Stimulated activated CD8-positive, alpha-beta memory T cell treated with anti-CD3 and anti-CD28 coated beads, Interleukin-12 subunit alpha, Interleukin-12 subunit beta, amount 100 ng/mL, for 1 hour (primary cell): ENCODE measurements around the gene MEAF6.

Experiments
- DNase-seq: peaks from one replicate; pipeline ENCODE4 v3.0.0-alpha.2; 2020; ENCODE audit warnings: low read depth

MEAF6 gene

GRCh38 chr1:37473431-37474045 lies 41.0 kb downstream of the MEAF6 start:
- DNase-seq = no peak

GRCh38 chr1:37472994-37473393 lies 41.6 kb downstream of the MEAF6 start:
- DNase-seq = no peak

DNA sequence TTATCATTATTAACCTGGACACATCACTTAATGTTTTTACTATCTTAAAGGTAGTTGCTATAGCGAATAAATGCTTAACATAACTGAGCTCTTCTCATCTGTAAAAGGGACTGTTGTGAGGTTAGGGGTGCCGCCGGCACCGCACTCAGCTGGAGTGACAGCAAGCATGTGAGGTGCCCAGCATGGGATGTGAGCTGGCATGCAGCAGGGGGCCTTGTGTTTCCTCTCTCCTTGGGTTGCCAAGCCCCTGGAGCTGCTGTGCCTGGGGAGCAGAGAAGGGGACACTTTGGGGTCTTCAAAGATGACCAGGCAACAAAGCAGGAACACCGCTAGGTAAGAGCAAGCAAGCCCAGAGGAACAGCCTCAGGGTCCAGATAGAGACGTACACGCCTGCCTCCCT lies 42.3 kb downstream of the MEAF6 start:
- DNase-seq = no peak

- no peak for DNase-seq
Observed at GRCh38 chr1:37471345-37472231, 43.0 kb downstream of the MEAF6 start.

GRCh38 chr1:37469386-37469785 lies 45.2 kb downstream of the MEAF6 start:
- no peak for DNase-seq

DNA sequence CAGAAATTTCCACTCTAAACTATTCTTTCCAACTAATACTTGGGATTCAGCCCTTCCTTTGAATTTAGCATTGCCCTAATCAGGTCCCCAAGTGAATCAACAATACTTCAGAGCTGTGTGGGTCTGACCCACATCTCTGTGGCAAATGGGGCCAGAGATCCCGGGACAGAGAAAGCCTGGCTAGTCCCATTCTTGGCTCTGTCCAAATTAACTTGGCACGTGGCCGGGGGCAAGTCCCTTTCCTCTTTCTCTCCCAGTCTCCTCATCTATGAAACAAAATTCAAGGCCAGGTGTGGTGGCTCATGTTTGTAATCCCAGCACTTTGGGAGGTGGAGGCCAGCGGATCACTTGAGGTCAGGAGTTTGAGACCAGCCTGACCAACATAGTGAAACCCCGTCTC lies 46.5 kb downstream of the MEAF6 start:
- no peak for DNase-seq

GRCh38 chr1:37465593-37466517 lies 48.7 kb downstream of the MEAF6 start:
- no peak for DNase-seq

- DNase-seq = no peak
Observed at GRCh38 chr1:37464443-37464842, 50.1 kb downstream of the MEAF6 start.

DNA sequence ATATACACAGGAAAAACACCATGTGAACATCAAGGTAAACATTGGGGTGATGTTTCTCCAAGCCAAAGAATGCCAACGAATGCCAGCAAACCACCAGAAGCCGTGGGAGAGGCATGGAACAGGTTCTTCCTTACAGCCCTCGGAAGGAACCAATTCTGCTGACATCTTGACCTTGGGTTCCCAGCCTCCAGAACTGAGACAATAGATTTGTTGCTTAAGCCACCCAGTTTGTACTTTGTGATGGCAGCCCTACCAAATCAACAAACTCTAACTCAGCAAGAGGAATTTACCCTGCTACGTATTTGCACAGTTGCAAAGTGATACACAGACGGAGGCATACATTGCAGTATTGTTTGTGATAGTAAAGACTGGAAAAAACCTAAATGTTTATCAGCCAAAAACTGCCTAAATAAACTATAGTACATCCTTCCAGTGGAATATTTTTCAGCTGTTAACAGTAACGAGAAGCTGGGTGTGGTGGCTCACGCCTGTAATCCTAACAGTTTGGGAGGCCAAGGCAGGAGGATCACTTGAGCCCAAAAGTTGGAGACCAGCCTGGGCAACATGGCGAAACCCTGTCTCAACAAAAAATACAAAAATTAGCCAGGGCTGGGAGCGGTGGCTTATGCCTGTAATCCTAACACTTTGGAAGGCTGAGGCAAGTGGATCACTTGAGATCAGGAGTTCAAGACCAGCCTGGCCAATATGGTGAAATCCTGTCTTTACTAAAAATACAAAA lies 52.7 kb downstream of the MEAF6 start:
- no peak for DNase-seq

DNA sequence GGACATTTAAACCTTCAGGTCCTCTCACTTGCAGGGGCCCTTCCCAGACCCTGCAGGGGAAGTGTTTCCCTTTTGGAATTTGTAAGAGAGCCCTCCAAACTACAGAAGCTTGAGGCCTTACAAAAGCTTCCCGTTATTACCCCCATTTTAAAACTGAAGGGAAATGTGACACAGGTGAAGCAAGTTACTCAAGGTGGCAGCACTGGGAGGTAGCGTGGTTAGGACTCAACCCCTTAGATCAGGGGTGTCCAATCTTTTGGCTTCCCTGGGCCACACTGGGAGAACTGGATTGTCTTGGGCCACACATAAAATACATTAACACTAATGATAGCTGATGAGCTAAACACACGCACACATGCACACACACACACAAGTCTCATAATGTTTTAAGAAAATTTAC lies 56.0 kb downstream of the MEAF6 start:
- DNase-seq = no peak

DNA sequence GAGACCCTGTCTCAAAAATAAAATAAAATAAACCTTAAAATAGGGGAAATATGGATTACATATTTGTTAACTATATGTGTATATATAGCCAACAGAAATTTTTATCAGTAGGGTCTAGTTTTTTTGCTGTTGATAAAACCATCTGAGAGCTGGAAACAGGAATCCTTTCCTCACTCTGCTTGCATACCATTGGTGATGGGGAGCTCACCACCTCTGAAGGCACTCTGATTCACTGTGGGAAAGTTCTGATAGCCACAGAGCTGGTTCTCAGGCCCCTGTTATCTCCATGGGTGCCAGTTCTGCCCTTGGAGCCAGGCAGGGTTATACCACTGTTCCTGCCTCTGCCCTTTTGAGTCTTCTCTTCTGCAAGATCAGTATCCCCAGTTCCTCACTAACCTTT lies 58.0 kb downstream of the MEAF6 start:
- no peak for DNase-seq

GRCh38 chr1:37455516-37455915 lies 59.0 kb downstream of the MEAF6 start:
- DNase-seq = no peak

DNA sequence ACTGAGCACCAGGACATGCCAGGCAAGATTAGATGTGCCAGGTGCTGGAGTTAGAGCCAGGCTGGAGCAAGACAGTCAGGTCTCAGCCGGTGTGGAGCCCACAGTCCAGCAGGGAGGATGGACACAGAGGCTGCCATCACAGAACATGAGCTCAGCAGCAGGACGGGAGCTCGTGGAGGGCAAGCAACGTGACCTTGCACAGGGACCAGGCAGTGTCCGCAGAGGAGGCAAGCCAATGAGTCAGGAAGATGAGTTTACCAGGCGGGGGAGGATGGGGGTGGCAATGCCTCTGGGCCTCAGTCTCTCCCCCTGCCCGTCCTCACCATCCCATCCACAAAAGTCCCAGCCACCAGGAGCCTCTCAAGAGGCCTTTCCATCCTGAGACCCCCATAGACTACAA lies 60.9 kb downstream of the MEAF6 start:
- DNase-seq = no peak

DNA sequence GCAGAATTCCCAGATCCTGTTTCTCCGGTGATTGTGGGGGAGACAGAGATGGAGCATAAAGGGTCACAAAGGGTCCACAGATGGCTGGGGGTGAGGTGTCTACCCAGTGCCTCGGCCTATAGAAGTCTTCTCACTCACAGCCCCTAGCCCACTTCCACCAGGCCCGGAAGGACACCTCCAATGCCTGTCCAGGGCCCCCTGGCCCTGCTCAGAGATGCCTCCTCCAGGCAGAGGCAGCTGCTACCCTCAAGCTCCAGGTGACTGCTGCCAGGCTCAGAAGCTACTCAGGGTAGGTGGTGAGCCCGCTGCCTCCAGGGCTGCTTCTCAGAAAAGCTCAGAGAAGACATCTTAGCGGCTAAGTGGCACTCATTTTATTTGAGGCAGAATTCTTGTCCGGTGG lies 62.1 kb downstream of the MEAF6 start:
- DNase-seq = no peak

DNA sequence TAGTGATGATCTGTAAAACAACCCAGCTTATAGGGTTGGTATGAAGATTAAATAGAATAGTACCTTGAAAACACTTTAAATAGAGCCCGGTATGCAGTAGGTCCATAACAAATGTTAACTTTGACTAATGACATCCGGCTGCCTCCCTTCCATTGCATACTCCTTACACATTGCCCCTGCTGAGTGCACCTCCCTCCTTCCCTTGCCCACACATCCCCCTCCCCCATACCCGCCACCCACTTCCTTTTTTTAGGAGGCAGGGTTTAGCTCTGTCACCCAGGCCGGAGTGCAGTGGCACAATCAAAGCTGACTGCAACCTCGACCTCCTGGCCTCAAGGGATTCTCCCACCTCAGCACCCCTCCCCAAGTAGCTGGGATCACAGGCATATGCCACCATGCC lies 64.6 kb downstream of the MEAF6 start:
- DNase-seq = no peak

DNA sequence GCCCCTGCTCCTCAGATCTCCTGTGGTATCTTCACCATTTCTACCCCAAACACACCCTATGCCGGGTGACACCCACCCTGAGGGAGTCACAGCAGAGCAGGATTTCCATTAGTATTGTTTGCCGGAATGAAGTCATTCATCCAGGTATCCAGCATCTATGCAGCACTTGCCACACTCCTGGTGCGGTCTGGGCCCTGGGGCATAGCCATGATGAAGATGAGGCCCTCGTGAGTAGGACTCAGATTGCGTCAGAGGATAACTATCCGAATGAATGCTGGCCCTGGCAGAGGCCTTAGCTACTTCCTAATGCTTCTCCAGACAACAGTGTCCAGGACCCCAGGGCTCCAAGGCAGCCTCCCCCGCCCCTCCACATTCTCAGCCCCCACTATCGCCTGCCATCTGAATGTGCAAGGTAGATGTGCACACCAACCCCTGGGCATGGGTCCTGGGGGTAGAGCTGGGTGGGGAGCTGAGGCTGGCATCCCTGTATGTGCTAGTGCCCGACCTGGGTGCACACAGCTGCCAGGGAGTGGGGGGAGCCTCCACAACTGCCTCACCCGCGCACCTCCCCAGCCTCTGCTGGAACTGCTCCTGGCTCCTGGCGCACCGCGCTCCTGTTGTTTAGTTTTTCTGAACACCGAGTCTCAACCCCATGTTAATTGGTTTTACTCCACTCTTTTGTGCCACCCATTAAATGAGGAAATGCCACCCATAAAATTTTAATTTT lies 65.7 kb downstream of the MEAF6 start:
- DNase-seq = no peak

DNA sequence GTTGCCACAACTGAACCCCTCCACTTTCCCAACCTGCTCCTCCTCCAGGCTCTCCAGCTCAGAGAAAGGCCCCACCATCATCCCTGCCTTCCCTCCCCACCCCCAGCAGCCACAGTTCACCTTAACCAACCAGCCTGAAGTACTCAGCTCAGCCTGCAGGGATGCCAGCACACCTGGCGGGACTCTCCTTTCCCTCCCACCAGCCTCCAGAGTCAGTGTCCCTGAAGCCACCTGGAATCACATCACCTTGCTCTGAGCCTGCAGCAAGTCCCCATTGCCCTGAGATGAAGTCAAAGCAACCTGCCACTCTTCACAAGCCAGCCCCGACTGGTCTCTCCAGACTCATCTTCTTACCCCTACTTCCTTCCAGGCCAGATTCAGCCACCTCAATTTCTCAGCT lies 66.4 kb downstream of the MEAF6 start:
- no peak for DNase-seq

DNA sequence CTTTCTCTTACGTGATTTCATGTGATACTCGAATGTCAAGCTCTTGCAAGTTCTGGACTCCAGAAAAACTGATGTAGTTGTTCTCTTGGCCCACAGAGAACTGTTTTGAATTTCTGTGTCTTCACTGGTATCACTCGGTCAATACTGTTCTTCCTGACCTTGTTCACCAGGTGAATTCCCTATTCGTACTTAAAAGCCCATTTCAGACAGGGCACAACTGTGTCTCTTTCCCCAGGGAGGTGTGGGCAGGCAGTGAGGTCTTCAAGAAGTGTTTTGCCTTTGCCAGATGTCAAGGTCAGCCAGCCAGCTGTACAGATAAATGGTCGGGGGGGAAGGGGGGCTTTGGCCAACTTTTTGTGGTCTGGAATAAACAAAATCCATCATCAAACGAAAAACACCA lies 67.7 kb downstream of the MEAF6 start:
- no peak for DNase-seq

DNA sequence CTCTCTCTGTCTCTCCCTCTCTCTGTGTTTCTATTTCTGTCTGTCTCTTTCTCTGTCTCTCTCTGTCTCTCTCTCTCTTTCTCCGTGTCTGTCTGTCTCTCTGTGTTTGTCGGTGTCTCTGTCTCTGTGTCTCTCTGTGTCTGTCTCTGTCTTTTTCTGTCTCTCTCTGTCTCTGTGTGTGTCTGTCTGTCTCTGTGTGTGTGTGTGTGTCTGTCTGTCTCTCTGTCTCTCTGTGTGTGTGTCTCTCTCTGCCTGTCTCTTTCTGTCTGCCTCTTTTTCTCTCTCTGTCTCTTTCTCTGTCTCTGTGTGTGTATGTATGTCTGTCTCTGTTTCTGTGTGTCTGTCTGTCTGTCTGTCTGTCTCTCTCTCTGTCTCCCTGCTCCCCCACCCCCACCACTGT lies 71.9 kb downstream of the MEAF6 start:
- no peak for DNase-seq
